DMS 273 (cell line): ENCODE results near the gene ZMIZ1.

ENCODE experiments used
- DNase-seq: peaks from one replicate; lab custom pipeline; 2025; ENCODE audit not compliant: unreplicated experiment; lab: John Stamatoyannopoulos, UW

ZMIZ1 gene

GRCh38 chr10:79135790-79136189 is 67.0 kb downstream of the ZMIZ1 start:
- no peak for DNase-seq

- no peak for DNase-seq
Measured at GRCh38 chr10:79136236-79137005, 67.7 kb downstream of the ZMIZ1 start.

GRCh38 chr10:79137300-79137756 is 68.6 kb downstream of the ZMIZ1 start:
- no peak for DNase-seq

GRCh38 chr10:79137826-79138225 is 69.1 kb downstream of the ZMIZ1 start:
- DNase-seq = no peak

- DNase-seq = no peak
Measured at GRCh38 chr10:79138449-79139123, 69.8 kb downstream of the ZMIZ1 start.

GRCh38 chr10:79139124-79139835 is 70.5 kb downstream of the ZMIZ1 start:
- no peak for DNase-seq

GRCh38 chr10:79140085-79140793 is 71.5 kb downstream of the ZMIZ1 start:
- DNase-seq = no peak

GRCh38 chr10:79140855-79141254 is 72.1 kb downstream of the ZMIZ1 start:
- no peak for DNase-seq

GRCh38 chr10:79142064-79142491 is 73.3 kb downstream of the ZMIZ1 start:
- no peak for DNase-seq

GRCh38 chr10:79142522-79143309 is 74.0 kb downstream of the ZMIZ1 start:
- no peak for DNase-seq

GRCh38 chr10:79143879-79144278 is 75.1 kb downstream of the ZMIZ1 start:
- DNase-seq = no peak

GRCh38 chr10:79144351-79145173 is 75.8 kb downstream of the ZMIZ1 start:
- no peak for DNase-seq

GRCh38 chr10:79145174-79145483 is 76.4 kb downstream of the ZMIZ1 start:
- DNase-seq = no peak

- no peak for DNase-seq
Measured at GRCh38 chr10:79145517-79146470, 77.0 kb downstream of the ZMIZ1 start.

GRCh38 chr10:79146611-79147130 is 77.9 kb downstream of the ZMIZ1 start:
- no peak for DNase-seq

GRCh38 chr10:79147306-79147705 is 78.5 kb downstream of the ZMIZ1 start:
- no peak for DNase-seq

- DNase-seq = no peak
Measured at GRCh38 chr10:79147796-79148451, 79.2 kb downstream of the ZMIZ1 start.
